ENCODE measurements around the gene APOO.

APOO gene

DNA sequence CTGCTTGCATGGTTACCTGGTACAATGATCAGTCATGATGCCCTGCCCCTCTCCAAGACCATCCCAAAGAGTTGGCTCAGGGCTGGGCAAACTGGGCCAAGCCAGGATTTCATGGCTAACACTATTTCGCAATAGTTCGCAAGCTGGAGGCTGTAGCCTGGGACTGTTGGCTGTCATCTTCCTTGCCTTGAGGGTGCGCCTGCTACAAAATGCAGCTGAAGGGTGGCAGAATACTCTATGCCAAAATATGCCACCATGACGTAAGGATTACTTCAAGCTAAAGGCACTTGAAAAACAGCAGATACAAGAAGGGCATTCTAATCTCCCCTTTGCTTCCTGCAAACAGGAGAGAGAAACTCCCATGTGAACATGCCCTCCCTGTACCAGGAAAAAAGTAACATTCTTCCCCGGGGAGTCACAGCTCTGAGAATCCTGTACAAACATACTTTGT is 103.8 kb downstream of the APOO start:
- Histone ChIP-seq H2BK120ac (ENCODE audit: low read depth, low read length) (no peak overlapping the region), H4K8ac (ENCODE audit: low read depth, low read length) (no peak overlapping the region), H3K23ac (ENCODE audit: low read length) (no peak overlapping the region), H4K5ac (ENCODE audit: low read length) (no peak overlapping the region), H3K4me1 (ENCODE audit: control insufficient read depth, low read depth, low read length) (no peaks in the 10 kb centered on the region), H3K79me2 (ENCODE audit: control insufficient read depth, insufficient read depth, low read length) (no peaks in the 10 kb centered on the region), H3K79me1 (ENCODE audit: low read length) (no peaks in the 10 kb centered on the region), H3K9ac (ENCODE audit: low read length) (no peak overlapping the region), H2BK15ac (replicated peaks; ENCODE audit: low read depth) (no peak overlapping the region), H3K27ac (ENCODE audit: low read depth, low read length) (no peak overlapping the region), H3K4ac (ENCODE audit: low read depth, low read length) (no peak overlapping the region), H3K56ac (ENCODE audit: low read length) (no peak overlapping the region), H3K4me3 (ENCODE audit: low read length) (no peak overlapping the region), H2AK5ac (ENCODE audit: low read length) (no peak overlapping the region), H3K36me3 (ENCODE audit: control insufficient read depth, insufficient read depth, low read length) (no peaks in the 10 kb centered on the region), H3K18ac (ENCODE audit: low read length) (no peak overlapping the region), H2BK5ac (ENCODE audit: low read length) (no peak overlapping the region), H3K4me2 (ENCODE audit: low read length) (no peak overlapping the region), H3K27me3 (ENCODE audit: insufficient read depth, low read length, poor library complexity) (no peaks in the 10 kb centered on the region)
- no CpG with 5 or more reads among the region's 5 CpGs for WGBS (ENCODE audit: extremely low coverage, insufficient coverage, low lambda C conversion rate)
- no peak for DNase-seq

GRCh38 chrX:23802431-23802830 is 105.3 kb downstream of the APOO start:
- no peaks in the 10 kb centered on the region for H3K27me3 ChIP-seq (ENCODE audit: insufficient read depth, low read length, poor library complexity)
- no CpG with 5 or more reads among the region's 5 CpGs for WGBS (ENCODE audit: extremely low coverage, insufficient coverage, low lambda C conversion rate)
- H2BK15ac ChIP-seq (replicated peaks; ENCODE audit: low read depth): no peak overlapping the region
- no peak overlapping the region for H3K56ac ChIP-seq (ENCODE audit: low read length)
- no peaks in the 10 kb centered on the region for H3K36me3 ChIP-seq (ENCODE audit: control insufficient read depth, insufficient read depth, low read length)
- no peak for DNase-seq
- H2BK5ac ChIP-seq (ENCODE audit: low read length): no peak overlapping the region
- H3K9ac ChIP-seq (ENCODE audit: low read length): no peak overlapping the region
- no peak overlapping the region for H2BK120ac ChIP-seq (ENCODE audit: low read depth, low read length)
- H3K23ac ChIP-seq (ENCODE audit: low read length): no peak overlapping the region
- no peaks in the 10 kb centered on the region for H3K4me1 ChIP-seq (ENCODE audit: control insufficient read depth, low read depth, low read length)
- H3K4me3 ChIP-seq (ENCODE audit: low read length): no peak overlapping the region
- no peaks in the 10 kb centered on the region for H3K79me2 ChIP-seq (ENCODE audit: control insufficient read depth, insufficient read depth, low read length)
- H3K4ac ChIP-seq (ENCODE audit: low read depth, low read length): no peak overlapping the region
- no peaks in the 10 kb centered on the region for H3K79me1 ChIP-seq (ENCODE audit: low read length)
- no peak overlapping the region for H3K4me2 ChIP-seq (ENCODE audit: low read length)
- no peak overlapping the region for H4K5ac ChIP-seq (ENCODE audit: low read length)
- no peak overlapping the region for H2AK5ac ChIP-seq (ENCODE audit: low read length)
- no peak overlapping the region for H4K8ac ChIP-seq (ENCODE audit: low read depth, low read length)
- H3K27ac ChIP-seq (ENCODE audit: low read depth, low read length): no peak overlapping the region
- no peak overlapping the region for H3K18ac ChIP-seq (ENCODE audit: low read length)

GRCh38 chrX:23799469-23800065 is 108.2 kb downstream of the APOO start:
- H2AK5ac ChIP-seq (ENCODE audit: low read length): no peak overlapping the region
- DNase-seq: no peak
- no CpG with 5 or more reads among the region's 6 CpGs for WGBS (ENCODE audit: extremely low coverage, insufficient coverage, low lambda C conversion rate)
- H2BK120ac ChIP-seq (ENCODE audit: low read depth, low read length): no peak overlapping the region
- H3K56ac ChIP-seq (ENCODE audit: low read length): no peak overlapping the region
- H3K36me3 ChIP-seq (ENCODE audit: control insufficient read depth, insufficient read depth, low read length): no peaks in the 10 kb centered on the region
- no peak overlapping the region for H3K27ac ChIP-seq (ENCODE audit: low read depth, low read length)
- no peaks in the 10 kb centered on the region for H3K79me2 ChIP-seq (ENCODE audit: control insufficient read depth, insufficient read depth, low read length)
- H3K4me3 ChIP-seq (ENCODE audit: low read length): no peak overlapping the region
- H3K4ac ChIP-seq (ENCODE audit: low read depth, low read length): no peak overlapping the region
- H3K18ac ChIP-seq (ENCODE audit: low read length): no peak overlapping the region
- H4K8ac ChIP-seq (ENCODE audit: low read depth, low read length): no peak overlapping the region
- H3K9ac ChIP-seq (ENCODE audit: low read length): no peak overlapping the region
- no peak overlapping the region for H2BK15ac ChIP-seq (replicated peaks; ENCODE audit: low read depth)
- H4K5ac ChIP-seq (ENCODE audit: low read length): no peak overlapping the region
- H3K4me1 ChIP-seq (ENCODE audit: control insufficient read depth, low read depth, low read length): no peaks in the 10 kb centered on the region
- H3K27me3 ChIP-seq (ENCODE audit: insufficient read depth, low read length, poor library complexity): no peaks in the 10 kb centered on the region
- no peaks in the 10 kb centered on the region for H3K79me1 ChIP-seq (ENCODE audit: low read length)
- H3K23ac ChIP-seq (ENCODE audit: low read length): no peak overlapping the region
- no peak overlapping the region for H3K4me2 ChIP-seq (ENCODE audit: low read length)
- no peak overlapping the region for H2BK5ac ChIP-seq (ENCODE audit: low read length)

DNA sequence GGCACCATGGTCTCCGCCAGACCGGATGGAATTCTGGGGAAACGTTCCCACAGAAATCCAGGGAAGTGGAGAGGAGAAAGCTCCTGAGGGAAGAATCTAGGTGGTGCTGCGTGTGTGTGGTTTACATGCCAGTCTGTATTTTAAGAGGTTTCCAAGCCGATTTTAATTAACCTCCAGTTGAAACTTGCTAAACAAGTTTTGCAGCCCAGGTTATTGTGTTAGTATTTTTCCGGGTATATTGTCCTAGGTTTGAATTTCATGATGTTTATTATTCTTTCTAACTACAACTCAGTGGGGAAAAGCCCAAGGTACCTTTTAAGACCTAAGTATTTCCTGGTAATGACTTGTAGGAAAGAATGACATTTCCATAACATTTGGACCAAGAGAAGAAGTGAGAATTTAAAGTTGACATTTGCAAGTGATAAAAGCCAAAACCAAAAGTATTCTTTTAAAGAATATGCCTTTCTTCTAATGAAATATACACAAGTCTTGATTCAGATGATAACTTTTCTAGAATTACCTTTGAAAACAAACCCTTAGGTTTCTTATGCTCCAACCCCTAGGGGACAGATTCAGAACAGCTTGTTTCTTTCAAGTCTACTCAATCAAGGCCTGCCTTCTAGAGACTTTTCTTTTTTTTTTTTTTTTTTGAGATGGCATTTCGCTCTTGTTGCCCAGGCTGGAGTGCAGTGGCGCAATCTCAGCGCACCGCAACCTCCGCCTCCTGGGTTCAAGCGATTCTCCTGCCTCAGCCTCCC is 110.2 kb downstream of the APOO start:
- H3K36me3 ChIP-seq (ENCODE audit: control insufficient read depth, insufficient read depth, low read length): no peaks in the 10 kb centered on the region
- WGBS (ENCODE audit: extremely low coverage, insufficient coverage, low lambda C conversion rate): no CpG with 5 or more reads among the region's 12 CpGs
- no peaks in the 10 kb centered on the region for H3K4me1 ChIP-seq (ENCODE audit: control insufficient read depth, low read depth, low read length)
- H3K9ac ChIP-seq (ENCODE audit: low read length): no peak overlapping the region
- H4K8ac ChIP-seq (ENCODE audit: low read depth, low read length): no peak overlapping the region
- H3K18ac ChIP-seq (ENCODE audit: low read length): no peak overlapping the region
- no peak overlapping the region for H3K4me2 ChIP-seq (ENCODE audit: low read length)
- no peak overlapping the region for H3K4me3 ChIP-seq (ENCODE audit: low read length)
- no peak overlapping the region for H3K23ac ChIP-seq (ENCODE audit: low read length)
- H3K79me2 ChIP-seq (ENCODE audit: control insufficient read depth, insufficient read depth, low read length): no peaks in the 10 kb centered on the region
- no peak overlapping the region for H2BK120ac ChIP-seq (ENCODE audit: low read depth, low read length)
- no peak overlapping the region for H3K27ac ChIP-seq (ENCODE audit: low read depth, low read length)
- H2AK5ac ChIP-seq (ENCODE audit: low read length): no peak overlapping the region
- no peak overlapping the region for H3K4ac ChIP-seq (ENCODE audit: low read depth, low read length)
- H2BK15ac ChIP-seq (replicated peaks; ENCODE audit: low read depth): no peak overlapping the region
- no peak for DNase-seq
- H4K5ac ChIP-seq (ENCODE audit: low read length): no peak overlapping the region
- no peaks in the 10 kb centered on the region for H3K79me1 ChIP-seq (ENCODE audit: low read length)
- no peaks in the 10 kb centered on the region for H3K27me3 ChIP-seq (ENCODE audit: insufficient read depth, low read length, poor library complexity)
- H3K56ac ChIP-seq (ENCODE audit: low read length): no peak overlapping the region
- no peak overlapping the region for H2BK5ac ChIP-seq (ENCODE audit: low read length)

GRCh38 chrX:23795221-23795620 is 112.5 kb downstream of the APOO start:
- no peaks in the 10 kb centered on the region for H3K27me3 ChIP-seq (ENCODE audit: insufficient read depth, low read length, poor library complexity)
- no CpG with 5 or more reads among the region's 8 CpGs for WGBS (ENCODE audit: extremely low coverage, insufficient coverage, low lambda C conversion rate)
- no peak overlapping the region for H3K27ac ChIP-seq (ENCODE audit: low read depth, low read length)

More at GRCh38 chrX:23795221-23795620, 112.5 kb downstream of the APOO start:
- H3K9ac ChIP-seq (ENCODE audit: low read length): no peak overlapping the region
- no peak overlapping the region for H2BK15ac ChIP-seq (replicated peaks; ENCODE audit: low read depth)
- H3K4ac ChIP-seq (ENCODE audit: low read depth, low read length): no peak overlapping the region
- no peak overlapping the region for H4K5ac ChIP-seq (ENCODE audit: low read length)
- H3K23ac ChIP-seq (ENCODE audit: low read length): no peak overlapping the region
- H3K4me3 ChIP-seq (ENCODE audit: low read length): no peak overlapping the region
- no peaks in the 10 kb centered on the region for H3K4me1 ChIP-seq (ENCODE audit: control insufficient read depth, low read depth, low read length)
- no peak overlapping the region for H4K8ac ChIP-seq (ENCODE audit: low read depth, low read length)
- H3K79me2 ChIP-seq (ENCODE audit: control insufficient read depth, insufficient read depth, low read length): no peaks in the 10 kb centered on the region
- no peak overlapping the region for H3K18ac ChIP-seq (ENCODE audit: low read length)
- no peaks in the 10 kb centered on the region for H3K79me1 ChIP-seq (ENCODE audit: low read length)
- H3K4me2 ChIP-seq (ENCODE audit: low read length): no peak overlapping the region
- H2AK5ac ChIP-seq (ENCODE audit: low read length): no peak overlapping the region
- DNase-seq: no peak
- H2BK120ac ChIP-seq (ENCODE audit: low read depth, low read length): no peak overlapping the region
- H3K56ac ChIP-seq (ENCODE audit: low read length): no peak overlapping the region
- no peaks in the 10 kb centered on the region for H3K36me3 ChIP-seq (ENCODE audit: control insufficient read depth, insufficient read depth, low read length)
- H2BK5ac ChIP-seq (ENCODE audit: low read length): no peak overlapping the region
